GM10248 (cell line): ENCODE measurements around the gene SHROOM1.

ENCODE experiments used
- CTCF ChIA-PET: fragments of 300-600 bp; sonication (Branson Sonifier 250); formaldehyde crosslinking; extraction: SDS; loops from one replicate; lab custom pipeline; 2021; ENCODE audit warnings: antibody characterized with exemption; lab: Yijun Ruan, JAX
- POLR2A ChIA-PET: fragments of 350-650 bp; sonication (Branson Sonifier 250); formaldehyde crosslinking; extraction: SDS; loops from one replicate; lab custom pipeline; 2020; ENCODE audit warnings: antibody characterized with exemption; lab: Yijun Ruan, JAX
- DNase-seq: peaks from one replicate; pipeline ENCODE4 v3.0.0; 2012; ENCODE audit errors: extremely low spot score
- CTCF ChIP-seq: IDR thresholded peaks from 2 replicates; pipeline ENCODE4 v1.5.1; 2012; ENCODE audit warnings: mild to moderate bottlenecking, low read depth; ENCODE audit errors: extremely low read depth, missing control alignments, control extremely low read depth

The SHROOM1 gene

GRCh38 chr5:132840313-132840712, 9.9 kb upstream of the SHROOM1 start:
- CTCF ChIA-PET = interaction anchor here (1.1 to 20.6 kb wide), 3 partner anchors 9 to 21 kb away, joined by 3 to 215 read pairs (median 6); partner anchors contain the start of genes GDF9, SHROOM1 and UQCRQ
- no peak for DNase-seq
- POLR2A ChIA-PET = no interaction called here
- TF ChIP-seq CTCF = no peak

- DNase-seq = no peak
- no peak for TF ChIP-seq CTCF
- POLR2A ChIA-PET = no interaction called here
- CTCF ChIA-PET = interaction anchor here (0.7 to 20.6 kb wide), 5 partner anchors 10 to 36 kb away, joined by 3 to 215 read pairs (median 3); partner anchors contain the start of genes GDF9, SHROOM1 and UQCRQ
Measured at GRCh38 chr5:132839426-132840301, 9.2 kb upstream of the SHROOM1 start.

- TF ChIP-seq CTCF = no peak
- ChIA-PET POLR2A (no interaction called here), CTCF (interaction anchor here (0.7 to 20.6 kb wide), 6 partner anchors 10 to 45 kb away, joined by 3 to 215 read pairs (median 6); partner anchors contain the start of genes GDF9, SHROOM1 and UQCRQ)
- no peak for DNase-seq
Measured at GRCh38 chr5:132838516-132839282, 8.3 kb upstream of the SHROOM1 start.

GRCh38 chr5:132837868-132838267, 7.4 kb upstream of the SHROOM1 start:
- CTCF ChIA-PET = interaction anchor here (1.3 to 20.6 kb wide), 3 partner anchors 9 to 24 kb away, joined by 8 to 215 read pairs (median 14); partner anchors contain the start of genes GDF9, SHROOM1 and UQCRQ
- DNase-seq = no peak
- POLR2A ChIA-PET = no interaction called here
- TF ChIP-seq CTCF = no peak

DNA sequence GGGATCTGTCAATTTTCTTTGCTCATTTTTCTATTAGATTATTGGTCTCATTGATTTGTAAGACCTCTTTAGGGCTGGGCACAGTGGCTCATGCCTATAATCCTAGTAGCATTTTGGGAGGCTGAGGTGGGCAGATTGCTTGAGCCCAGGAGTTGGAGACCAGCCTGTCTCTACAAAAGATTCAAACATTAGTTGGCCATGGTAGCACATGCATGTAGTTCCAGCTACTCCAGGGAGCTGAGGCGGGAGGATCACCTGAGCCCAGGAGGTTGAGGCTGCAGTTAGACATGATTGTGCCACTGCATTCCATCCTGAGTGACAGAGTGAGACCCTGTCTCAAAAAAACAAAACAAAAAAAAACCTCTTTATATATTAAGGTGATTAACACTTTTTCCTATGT, 6.4 kb upstream of the SHROOM1 start:
- ChIA-PET POLR2A (no interaction called here), CTCF (interaction anchor here (3.6 to 20.6 kb wide), 2 partner anchors 17 to 25 kb away, joined by 14 to 215 read pairs; partner anchors contain the start of genes GDF9 and UQCRQ)
- no peak for TF ChIP-seq CTCF
- DNase-seq = no peak

DNA sequence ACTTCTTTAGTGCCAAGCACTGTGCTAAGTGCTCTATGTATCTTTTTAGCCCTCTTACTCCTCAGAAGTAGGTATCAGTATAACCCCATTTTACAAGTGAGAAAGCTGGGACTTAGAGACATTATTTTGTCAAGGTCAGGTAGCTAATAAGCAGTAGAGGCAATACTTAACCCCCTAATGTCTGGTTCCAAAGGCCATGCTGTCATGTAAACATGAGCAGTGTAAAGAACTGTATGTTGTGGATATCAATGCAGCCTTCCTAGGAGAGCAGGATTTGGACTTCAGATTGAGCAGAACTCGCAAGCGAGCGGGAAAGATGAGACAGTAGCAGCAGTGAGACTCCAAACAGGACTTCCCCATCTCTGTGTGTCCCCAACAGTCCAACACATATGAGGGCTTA, 3.6 kb upstream of the SHROOM1 start:
- ChIA-PET POLR2A (no interaction called here), CTCF (interaction anchor here (2.2 to 20.6 kb wide), 4 partner anchors 9 to 447 kb away, joined by 6 to 215 read pairs (median 52); partner anchors contain the start of genes GDF9 and UQCRQ)
- no peak for DNase-seq
- no peak for TF ChIP-seq CTCF
